Measurements from ENCODE around the gene CKAP2L. TPM values are rescaled to one million over a fixed set of nuclear protein-coding genes. Genes with fewer than 3 reads are reported as not detected.

Gene CKAP2L
- total RNA-seq, 2 donors from 2014 or later = 0.24 to 0.65 TPM

GRCh38 chr2:112794131-112794733 lies 29.8 kb upstream of the CKAP2L start:
- peak; percentile 85 for DNase-seq (ENCODE audit: low spot score)
- intact Hi-C loops (cut with DNase I) = no loop called here

- intact Hi-C loops (cut with DNase I) = no loop called here
- no peak for DNase-seq (ENCODE audit: low spot score)
These were observed 29.1 kb upstream of the CKAP2L start for GRCh38 chr2:112793449-112793978.

- DNase-seq (ENCODE audit: low spot score) = no peak
- intact Hi-C loops (cut with DNase I) = no loop called here
These were observed 28.0 kb upstream of the CKAP2L start for GRCh38 chr2:112792419-112792818.

- intact Hi-C loops (cut with DNase I) = no loop called here
- DNase-seq (ENCODE audit: low spot score) = no peak
These were observed 27.4 kb upstream of the CKAP2L start for GRCh38 chr2:112791693-112792230.

GRCh38 chr2:112791019-112791418 lies 26.6 kb upstream of the CKAP2L start:
- intact Hi-C loops (cut with DNase I) = no loop called here
- DNase-seq (ENCODE audit: low spot score) = no peak

GRCh38 chr2:112790305-112790704 lies 25.9 kb upstream of the CKAP2L start:
- DNase-seq (ENCODE audit: low spot score) = no peak
- intact Hi-C loops (cut with DNase I) = no loop called here

GRCh38 chr2:112789186-112789585 lies 24.8 kb upstream of the CKAP2L start:
- intact Hi-C loops (cut with DNase I) = no loop called here

GRCh38 chr2:112788653-112789052 lies 24.2 kb upstream of the CKAP2L start:
- intact Hi-C loops (cut with DNase I) = no loop called here
- no peak for DNase-seq (ENCODE audit: low spot score)

More at GRCh38 chr2:112789186-112789585, 24.8 kb upstream of the CKAP2L start:
- DNase-seq (ENCODE audit: low spot score) = no peak

GRCh38 chr2:112787729-112788393 lies 23.5 kb upstream of the CKAP2L start:
- intact Hi-C loops (cut with DNase I) = no loop called here
- no peak for DNase-seq (ENCODE audit: low spot score)

- intact Hi-C loops (cut with DNase I) = no loop called here
- DNase-seq (ENCODE audit: low spot score) = no peak
These were observed 22.9 kb upstream of the CKAP2L start for GRCh38 chr2:112787294-112787693.

- no peak for DNase-seq (ENCODE audit: low spot score)
- intact Hi-C loops (cut with DNase I) = loop anchor here in 1 of 2 donors (1.0 kb wide), 1 partner anchor 28 kb away; no protein-coding TSS in a partner anchor
These were observed 20.1 kb upstream of the CKAP2L start, which contains the start of gene IL1A for GRCh38 chr2:112784199-112785189. Gene IL1A, minus strand, starts transcription at chr2:112784493. Its CDS starts 723 bp downstream, at chr2:112783770.

GRCh38 chr2:112783187-112783714 lies 18.8 kb upstream of the CKAP2L start:
- intact Hi-C loops (cut with DNase I) = no loop called here
- no peak for DNase-seq (ENCODE audit: low spot score)

GRCh38 chr2:112782234-112782799 lies 17.9 kb upstream of the CKAP2L start:
- intact Hi-C loops (cut with DNase I) = no loop called here
- DNase-seq (ENCODE audit: low spot score) = no peak

GRCh38 chr2:112779598-112779997 lies 15.2 kb upstream of the CKAP2L start:
- intact Hi-C loops (cut with DNase I) = no loop called here

GRCh38 chr2:112777036-112777435 lies 12.6 kb upstream of the CKAP2L start:
- DNase-seq (ENCODE audit: low spot score) = no peak
- intact Hi-C loops (cut with DNase I) = no loop called here

More at GRCh38 chr2:112779598-112779997, 15.2 kb upstream of the CKAP2L start:
- DNase-seq (ENCODE audit: low spot score) = no peak

GRCh38 chr2:112776113-112776512 lies 11.7 kb upstream of the CKAP2L start:
- no peak for DNase-seq (ENCODE audit: low spot score)

GRCh38 chr2:112774536-112775285 lies 10.3 kb upstream of the CKAP2L start:
- DNase-seq (ENCODE audit: low spot score) = no peak
- intact Hi-C loops (cut with DNase I) = no loop called here

More at GRCh38 chr2:112776113-112776512, 11.7 kb upstream of the CKAP2L start:
- intact Hi-C loops (cut with DNase I) = no loop called here

GRCh38 chr2:112773556-112773955 lies 9.1 kb upstream of the CKAP2L start:
- intact Hi-C loops (cut with DNase I) = no loop called here

More at GRCh38 chr2:112773556-112773955, 9.1 kb upstream of the CKAP2L start:
- no peak for DNase-seq (ENCODE audit: low spot score)
